Stomach (tissue), 9 donors: ENCODE data around the gene LGR5. TPM values are rescaled to one million over a fixed set of nuclear protein-coding genes. Genes with fewer than 3 reads are reported as not detected.

Source experiments
- DNase-seq, 2 donors: peaks; one replicate each; pipeline versions ENCODE4 v3.0.0 to v3.0.0-alpha.2; 2013 to 2019
- H3K27ac ChIP-seq, 5 donors: fragments of 200-600 bp in 4 of 5; sonication (generic) in 4 of 5; one replicate each; pipeline ENCODE4 v1.5.1; 2013 to 2019; ENCODE audit warnings: mild to moderate bottlenecking in 1 of 5, moderate library complexity in 1 of 5
- H3K27me3 ChIP-seq, 3 donors: fragments of 200-600 bp; sonication (generic); one replicate each; pipeline ENCODE4 v1.5.1; 2017 to 2019; ENCODE audit warnings: mixed run types in 1 of 3
- H3K36me3 ChIP-seq, 4 donors: fragments of 200-600 bp; sonication (generic); 1 replicate in 3 of 4; 2 replicates in 1 of 4; pipeline ENCODE4 v1.5.1; 2016 to 2019
- H3K4me1 ChIP-seq, 4 donors: fragments of 200-600 bp; sonication (generic); one replicate each; pipeline ENCODE4 v1.5.1; 2016 to 2019
- H3K4me3 ChIP-seq, 4 donors: fragments of 200-600 bp; sonication (generic) in 3 of 4; one replicate each; pipeline ENCODE4 v1.5.1; 2016 to 2019; ENCODE audit warnings: mild to moderate bottlenecking in 1 of 4
- H3K9me3 ChIP-seq, 4 donors: fragments of 200-600 bp; sonication (generic); one replicate each; pipeline ENCODE4 v1.5.1; 2016 to 2019
- CTCF ChIP-seq, 7 experiments: fragments of 450-650 bp in 4 of 7; fragments of 200-600 bp in 3 of 7; sonication (generic) in 3 of 7; IDR thresholded peaks; one replicate each; pipeline ENCODE4 v1.5.1; 2016 to 2019; ENCODE audit warnings: antibody characterized with exemption in 7 of 7, control low read depth in 2 of 7, mild to moderate bottlenecking in 1 of 7
- EP300 ChIP-seq: sonication (generic); formaldehyde crosslinking; IDR thresholded peaks from one replicate; pipeline ENCODE4 v1.6.1; 2017; ENCODE audit warnings: antibody characterized with exemption
- POLR2A ChIP-seq, 4 donors: fragments of 450-650 bp; IDR thresholded peaks; one replicate each; pipeline ENCODE4 v1.6.1; 2016; ENCODE audit warnings: antibody characterized with exemption in 4 of 4, control low read depth in 2 of 4, mild to moderate bottlenecking in 1 of 4, moderate library complexity in 1 of 4
- POLR2AphosphoS5 ChIP-seq, 3 donors: sonication (generic); formaldehyde crosslinking; IDR thresholded peaks; one replicate each; pipeline ENCODE4 v1.6.1; 2016; ENCODE audit warnings: antibody characterized with exemption in 3 of 3
- WGBS, 5 donors: extraction: QIAGEN DNeasy Blood & Tissue Kit in 3 of 5; methylation state at CpG; one replicate each; pipeline versions ENCODE4 v1.1.5 to v1.1.7; 2013 to 2018; 5-methylcytosine and 5-hydroxymethylcytosine counted together
- intact Hi-C: fragments of 100-400 bp; cut with DNase I; formaldehyde crosslinking; loops from one replicate; pipeline ENCODE4 v1.15.1; 2023; ENCODE audit warnings: low total_unique reads
- polyA plus RNA-seq, 3 donors: library from polyadenylated mRNA; stranded (reverse); fragments of 200-250 nt; gene quantifications; one replicate each; pipeline ENCODE4 v1.2.3, GENCODE V29; 2013
- total RNA-seq, 5 donors: library from RNA; depleted of rRNA; stranded (reverse); fragments of >200 nt; gene quantifications; one replicate each; pipeline versions ENCODE4 v1.1.0 to v1.2.3, GENCODE V29; 2014 to 2016
- donor health status: healthy with polysubstance abuse.
- donor health status: Bipolar disorder and iron deficiency.
- donor health status: healthy.

Gene LGR5
- total and polyA plus RNA-seq, 8 donors: 0.06 to 16.0 (median 1.2) TPM; not detected in 3

DNA sequence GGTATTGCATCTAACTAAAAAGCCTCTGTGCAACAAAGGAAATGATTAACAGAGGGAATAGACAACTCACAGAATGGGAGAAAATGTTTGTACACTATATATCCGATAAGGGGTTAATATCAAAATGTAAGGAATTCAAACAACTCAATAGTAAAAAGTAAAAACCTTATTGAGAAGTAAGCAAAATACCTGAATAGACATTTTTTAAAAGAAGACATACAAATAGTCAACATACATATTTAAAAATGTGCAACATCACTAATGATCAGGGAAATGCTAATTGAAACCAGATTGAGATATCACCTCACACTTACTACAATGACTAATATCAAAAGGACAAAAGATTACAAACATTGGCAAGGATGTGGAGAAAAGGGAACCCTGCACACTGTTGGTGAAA, 31.9 kb upstream of the LGR5 start:
- H3K9me3 ChIP-seq: peaks cover 0 to 21% (median 9%) of the 10 kb centered on the region in 4 donors
- H3K27me3 ChIP-seq: peaks cover 0 to 5% (median 0%) of the 10 kb centered on the region in 3 donors
- no peaks in the 10 kb centered on the region for H3K4me1 ChIP-seq
- H3K4me3 ChIP-seq: no peak overlapping the region
- H3K27ac ChIP-seq: no peak overlapping the region
- WGBS, 5 donors: 91 to 96% (median 95%) methylated on average over 1 of the region's 1 CpG
- TF ChIP-seq CTCF (IDR thresholded peaks at IDR 0.05) (no peak), POLR2A (IDR thresholded peaks at IDR 0.05) (no peak), EP300 (no peak), POLR2AphosphoS5 (IDR thresholded peaks at IDR 0.05) (no peak)
- intact Hi-C loops: no loop called here
- H3K36me3 ChIP-seq: no peaks in the 10 kb centered on the region
- DNase-seq: no peak

- TF ChIP-seq CTCF (IDR thresholded peaks at IDR 0.05) (no peak), POLR2A (IDR thresholded peaks at IDR 0.05) (no peak), EP300 (no peak), POLR2AphosphoS5 (IDR thresholded peaks at IDR 0.05) (no peak)
- intact Hi-C loops: no loop called here
- no peaks in the 10 kb centered on the region for H3K27me3 ChIP-seq
- H3K4me1 ChIP-seq: no peaks in the 10 kb centered on the region
- DNase-seq: no peak
- H3K4me3 ChIP-seq: no peak overlapping the region
- H3K27ac ChIP-seq: no peak overlapping the region
- H3K9me3 ChIP-seq: peaks cover 0 to 15% (median 9%) of the 10 kb centered on the region in 4 donors
- no peaks in the 10 kb centered on the region for H3K36me3 ChIP-seq
Observed at GRCh38 chr12:71410844-71411243, 28.8 kb upstream of the LGR5 start.

- DNase-seq: no peak
- intact Hi-C loops: no loop called here
- Histone ChIP-seq H3K9me3 (peaks cover 0 to 15% (median 9%) of the 10 kb centered on the region in 4 donors), H3K27me3 (no peaks in the 10 kb centered on the region), H3K27ac (no peak overlapping the region), H3K36me3 (no peaks in the 10 kb centered on the region), H3K4me1 (no peaks in the 10 kb centered on the region), H3K4me3 (no peak overlapping the region)
- WGBS, 5 donors: 47 to 97% (median 92%) methylated on average over 1 of the region's 1 CpG
- TF ChIP-seq POLR2A (IDR thresholded peaks at IDR 0.05) (no peak), EP300 (no peak), CTCF (IDR thresholded peaks at IDR 0.05) (no peak), POLR2AphosphoS5 (IDR thresholded peaks at IDR 0.05) (no peak)
Observed at GRCh38 chr12:71411635-71412034, 28.0 kb upstream of the LGR5 start.

GRCh38 chr12:71415336-71416231, 24.0 kb upstream of the LGR5 start:
- no peaks in the 10 kb centered on the region for H3K36me3 ChIP-seq
- H3K9me3 ChIP-seq: peaks cover 0 to 8% (median 4%) of the 10 kb centered on the region in 4 donors
- intact Hi-C loops: loop anchor here (5.0 kb wide), 1 partner anchor 137 kb away; no protein-coding TSS in a partner anchor
- TF ChIP-seq CTCF (IDR thresholded peaks at IDR 0.05) (peak in 5 of 7 experiments; percentile 21 to 71 (median 64)), POLR2AphosphoS5 (IDR thresholded peaks at IDR 0.05) (no peak), EP300 (no peak)
- no peak overlapping the region for H3K27ac ChIP-seq
- peak in 1 of 2 donors; percentile 78 for DNase-seq
- H3K27me3 ChIP-seq: no peaks in the 10 kb centered on the region
- no peaks in the 10 kb centered on the region for H3K4me1 ChIP-seq
- H3K4me3 ChIP-seq: no peak overlapping the region
- 13 to 23% (median 18%) methylated on average over 7 of the region's 7 CpGs for WGBS, 5 donors
